Measurements from ENCODE around the gene TAAR5. TPM values are rescaled to one million over a fixed set of nuclear protein-coding genes. Genes with fewer than 3 reads are reported as not detected.

TAAR5 gene
- total and polyA plus RNA-seq, 2 donors (not counting 3 experiments of a cell fraction or from before 2014, with no cell fraction given), result not detected

DNA sequence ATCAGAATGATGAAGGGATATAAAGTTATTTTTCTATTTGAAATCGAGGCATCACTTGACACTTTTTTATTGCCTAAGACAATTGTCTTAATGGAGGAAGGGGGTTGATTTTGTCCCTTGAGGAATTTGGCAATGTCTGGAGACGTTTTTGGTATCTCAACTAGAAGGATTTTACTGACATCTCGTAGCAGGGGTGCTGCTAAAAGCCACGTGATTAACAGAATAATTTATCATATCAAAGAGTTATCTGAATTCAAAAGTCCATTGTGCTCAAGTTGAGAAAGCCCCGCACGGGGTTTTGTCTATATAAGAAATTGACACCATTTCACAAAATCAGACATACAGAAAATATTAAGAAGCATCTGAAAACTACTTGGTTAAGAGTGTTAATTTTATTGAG is 20.9 kb downstream of the TAAR5 start:
- no peaks in the 10 kb centered on the region for H3K4me1 ChIP-seq (ENCODE audit: control insufficient read depth, extremely low read depth, insufficient read depth, low read length)
- TF ChIP-seq GATA2 (IDR thresholded peaks at IDR 0.05; ENCODE audit: insufficient read depth, insufficient read length, low read depth, low read length), result no peak
- no peak for TF ChIP-seq MYC (IDR thresholded peaks at IDR 0.05; ENCODE audit: low read depth, low read length)
- TF ChIP-seq, protein P1, sequence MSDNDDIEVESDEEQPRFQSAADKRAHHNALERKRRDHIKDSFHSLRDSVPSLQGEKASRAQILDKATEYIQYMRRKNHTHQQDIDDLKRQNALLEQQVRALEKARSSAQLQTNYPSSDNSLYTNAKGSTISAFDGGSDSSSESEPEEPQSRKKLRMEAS (IDR thresholded peaks at IDR 0.05; ENCODE audit: insufficient read depth, insufficient read length), result no peak
- TF ChIP-seq JUN (IDR thresholded peaks at IDR 0.05; ENCODE audit: borderline replicate concordance, insufficient read depth, insufficient read length, low read depth), result no peak
- TF ChIP-seq POLR2AphosphoS5 (IDR thresholded peaks at IDR 0.05; ENCODE audit: insufficient read depth, low read depth, low read length), result no peak
- TF ChIP-seq POLR2A (IDR thresholded peaks at IDR 0.05; ENCODE audit: low read depth, low read length), result no peak
- TF ChIP-seq FOS (IDR thresholded peaks at IDR 0.05; ENCODE audit: borderline replicate concordance, insufficient read depth, low read length), result no peak
- no peaks in the 10 kb centered on the region for H3K9me3 ChIP-seq (replicated peaks; ENCODE audit: control insufficient read depth, insufficient read depth, low read length)
- no peak for FAIRE-seq
- no peaks in the 10 kb centered on the region for H4K20me1 ChIP-seq (replicated peaks; ENCODE audit: control insufficient read depth, extremely low read depth, insufficient read depth, low read length)
- BruUV-seq (replicated peaks), result no TSS peak
- no peak overlapping the region for H3K27ac ChIP-seq (ENCODE audit: insufficient read depth, low read depth, low read length)
- no peak overlapping the region for H3K4me2 ChIP-seq (ENCODE audit: insufficient read depth, low read length)
- ChIA-PET POLR2A (no interaction called here), CTCF (no interaction called here)
- no peaks in the 10 kb centered on the region for H3K36me3 ChIP-seq (ENCODE audit: control insufficient read depth in 2 of 2, extremely low read depth in 1 of 2, insufficient read depth in 2 of 2, low read length in 2 of 2)
- H3K9ac ChIP-seq (replicated peaks; ENCODE audit: extremely low read depth, insufficient read depth, low read length), result no peak overlapping the region
- no peaks in the 10 kb centered on the region for H3K9me1 ChIP-seq (replicated peaks; ENCODE audit: control insufficient read depth, extremely low read depth, insufficient read depth, low read length)
- H3K4me3 ChIP-seq (replicated peaks in 1 of 3; ENCODE audit: insufficient read depth in 1 of 3, low read depth in 1 of 3, low read length in 3 of 3), result no peak overlapping the region
- intact Hi-C loops (cut with micrococcal nuclease), result no loop called here
- H2AFZ ChIP-seq (ENCODE audit: low read depth, low read length), result no peak overlapping the region
- H3K27me3 ChIP-seq (ENCODE audit: control insufficient read depth in 2 of 2, insufficient read depth in 2 of 2, low read length in 2 of 2), result peaks cover 0 to 8% of the 10 kb centered on the region in 2 experiments
- DNase-seq (ENCODE audit: low read depth, low spot score), result no peak
- dilution Hi-C loops (cut with MboI; ENCODE audit: extremely low pct_ligation_motif_present, low sequenced_read_pairs), result no loop called here
- H3K79me2 ChIP-seq (ENCODE audit: control insufficient read depth, insufficient read depth, low read length), result no peaks in the 10 kb centered on the region

DNA sequence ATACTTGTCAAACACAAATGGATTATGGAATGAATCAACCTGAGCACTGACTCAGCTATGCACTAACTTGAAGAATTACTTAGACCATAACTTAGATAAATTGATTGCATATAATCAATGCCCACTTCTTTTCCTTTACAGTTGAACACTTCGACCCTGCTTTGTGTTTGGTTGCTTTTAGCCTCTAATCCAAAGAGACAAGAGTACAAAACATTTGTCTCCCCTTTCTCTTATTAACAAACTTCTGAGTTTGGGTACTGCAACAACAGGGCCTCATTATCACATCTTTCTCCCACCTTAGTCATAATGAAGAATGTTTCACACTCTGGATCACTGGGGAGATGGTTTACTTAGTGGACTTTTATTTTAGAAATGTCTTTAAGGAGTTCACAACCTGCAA is 22.0 kb downstream of the TAAR5 start:
- Histone ChIP-seq H3K9ac (replicated peaks; ENCODE audit: extremely low read depth, insufficient read depth, low read length) (no peak overlapping the region), H3K9me1 (replicated peaks; ENCODE audit: control insufficient read depth, extremely low read depth, insufficient read depth, low read length) (no peaks in the 10 kb centered on the region), H3K4me1 (ENCODE audit: control insufficient read depth, extremely low read depth, insufficient read depth, low read length) (no peaks in the 10 kb centered on the region), H4K20me1 (replicated peaks; ENCODE audit: control insufficient read depth, extremely low read depth, insufficient read depth, low read length) (no peaks in the 10 kb centered on the region), H3K36me3 (ENCODE audit: control insufficient read depth in 2 of 2, extremely low read depth in 1 of 2, insufficient read depth in 2 of 2, low read length in 2 of 2) (no peaks in the 10 kb centered on the region), H3K9me3 (replicated peaks; ENCODE audit: control insufficient read depth, insufficient read depth, low read length) (no peaks in the 10 kb centered on the region), H3K4me2 (ENCODE audit: insufficient read depth, low read length) (no peak overlapping the region), H3K27me3 (ENCODE audit: control insufficient read depth in 2 of 2, insufficient read depth in 2 of 2, low read length in 2 of 2) (peaks cover 0 to 8% of the 10 kb centered on the region in 2 experiments), H2AFZ (ENCODE audit: low read depth, low read length) (no peak overlapping the region), H3K27ac (ENCODE audit: insufficient read depth, low read depth, low read length) (no peak overlapping the region), H3K4me3 (replicated peaks in 1 of 3; ENCODE audit: insufficient read depth in 1 of 3, low read depth in 1 of 3, low read length in 3 of 3) (no peak overlapping the region), H3K79me2 (ENCODE audit: control insufficient read depth, insufficient read depth, low read length) (no peaks in the 10 kb centered on the region)
- CTCF ChIA-PET, result no interaction called here
- FAIRE-seq (no peak), DNase-seq (ENCODE audit: low read depth, low spot score) (no peak)
- intact Hi-C loops (cut with micrococcal nuclease), result no loop called here
- TF ChIP-seq, protein P1 (IDR thresholded peaks at IDR 0.05; ENCODE audit: insufficient read depth, insufficient read length), result no peak
- TF ChIP-seq EZH2 (IDR thresholded peaks at IDR 0.05; ENCODE audit: borderline replicate concordance, low read depth, low read length, severe bottlenecking) (no peak), MYC (IDR thresholded peaks at IDR 0.05; ENCODE audit: low read depth, low read length) (no peak), FOS (IDR thresholded peaks at IDR 0.05; ENCODE audit: borderline replicate concordance, insufficient read depth, low read length) (no peak), POLR2AphosphoS5 (IDR thresholded peaks at IDR 0.05; ENCODE audit: insufficient read depth, low read depth, low read length) (no peak), JUN (IDR thresholded peaks at IDR 0.05; ENCODE audit: borderline replicate concordance, insufficient read depth, insufficient read length, low read depth) (no peak), POLR2A (IDR thresholded peaks at IDR 0.05; ENCODE audit: low read depth, low read length) (no peak), GATA2 (IDR thresholded peaks at IDR 0.05; ENCODE audit: insufficient read depth, insufficient read length, low read depth, low read length) (no peak)
- TF ChIP-seq, protein P2, sequence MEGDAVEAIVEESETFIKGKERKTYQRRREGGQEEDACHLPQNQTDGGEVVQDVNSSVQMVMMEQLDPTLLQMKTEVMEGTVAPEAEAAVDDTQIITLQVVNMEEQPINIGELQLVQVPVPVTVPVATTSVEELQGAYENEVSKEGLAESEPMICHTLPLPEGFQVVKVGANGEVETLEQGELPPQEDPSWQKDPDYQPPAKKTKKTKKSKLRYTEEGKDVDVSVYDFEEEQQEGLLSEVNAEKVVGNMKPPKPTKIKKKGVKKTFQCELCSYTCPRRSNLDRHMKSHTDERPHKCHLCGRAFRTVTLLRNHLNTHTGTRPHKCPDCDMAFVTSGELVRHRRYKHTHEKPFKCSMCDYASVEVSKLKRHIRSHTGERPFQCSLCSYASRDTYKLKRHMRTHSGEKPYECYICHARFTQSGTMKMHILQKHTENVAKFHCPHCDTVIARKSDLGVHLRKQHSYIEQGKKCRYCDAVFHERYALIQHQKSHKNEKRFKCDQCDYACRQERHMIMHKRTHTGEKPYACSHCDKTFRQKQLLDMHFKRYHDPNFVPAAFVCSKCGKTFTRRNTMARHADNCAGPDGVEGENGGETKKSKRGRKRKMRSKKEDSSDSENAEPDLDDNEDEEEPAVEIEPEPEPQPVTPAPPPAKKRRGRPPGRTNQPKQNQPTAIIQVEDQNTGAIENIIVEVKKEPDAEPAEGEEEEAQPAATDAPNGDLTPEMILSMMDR (IDR thresholded peaks at IDR 0.05; ENCODE audit: extremely low read depth in 1 of 2, insufficient read depth in 1 of 2, low read depth in 1 of 2, low read length in 2 of 2), result no peak
- BruUV-seq (replicated peaks), result no TSS peak
- dilution Hi-C loops (cut with MboI; ENCODE audit: extremely low pct_ligation_motif_present, low sequenced_read_pairs), result no loop called here
- POLR2A ChIA-PET, result no interaction called here

Data from endothelial cell of umbilical vein (primary cell).